ENCODE results near the gene C1QTNF9. TPM values are rescaled to one million over a fixed set of nuclear protein-coding genes. Genes with fewer than 3 reads are reported as not detected.

Gene C1QTNF9
- total and polyA plus RNA-seq, 4 experiments from 2014 or later, result not detected

DNA sequence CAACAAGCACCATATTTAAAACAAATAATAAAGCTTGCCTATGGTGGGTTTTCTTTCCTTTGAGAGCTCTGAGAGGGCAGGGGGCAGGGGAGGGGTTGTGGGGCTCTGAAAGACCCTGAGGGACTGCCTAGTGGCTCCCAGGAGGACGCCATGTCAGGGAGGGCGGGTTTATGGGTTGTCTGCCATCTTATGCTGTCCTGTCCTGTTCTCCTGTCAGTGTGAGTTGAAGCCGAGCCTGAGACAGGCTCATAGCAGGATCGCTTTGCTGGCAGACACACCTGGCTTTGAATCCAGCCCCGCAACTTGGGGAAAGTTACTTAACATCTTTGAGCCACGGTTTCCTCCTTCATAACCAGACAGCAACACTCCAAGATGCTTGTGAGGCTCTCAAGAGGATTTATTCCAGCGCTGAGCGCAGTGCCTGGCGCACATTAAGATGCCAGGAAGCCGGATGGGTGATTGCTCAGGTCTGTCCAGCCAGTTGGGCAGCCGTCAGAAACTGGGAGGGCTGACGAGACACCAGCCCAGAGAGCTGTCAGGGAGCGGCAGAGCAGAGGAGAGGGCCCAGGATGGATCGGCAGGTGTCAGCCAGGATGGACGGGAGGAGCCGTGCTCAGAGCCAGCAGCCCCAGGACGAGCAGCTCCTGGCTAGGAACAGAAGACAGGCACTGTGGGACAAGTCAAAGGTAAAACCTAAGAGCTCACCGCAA is 36.8 kb upstream of the C1QTNF9 start:
- H3K9me3 ChIP-seq (ENCODE audit: control insufficient read depth in 1 of 2, low read length in 2 of 2), result no peaks in the 10 kb centered on the region
- no peaks in the 10 kb centered on the region for H3K36me3 ChIP-seq (ENCODE audit: insufficient read depth, low read length)
- H3K36me3 Mint-ChIP-seq, result peaks cover 4 to 27% of the 10 kb centered on the region in 2 donors
- peaks cover 98% of the 10 kb centered on the region for H3K4me1 ChIP-seq (ENCODE audit: insufficient read depth, low read length)
- ChIA-PET POLR2A (ENCODE audit: partially characterized antibody) (interaction anchor here (0.7 to 35.7 kb wide), 6 partner anchors 5 to 306 kb away, joined by 3 to 1361 read pairs (median 9); partner anchors contain the start of gene SPATA13), CTCF (ENCODE audit: partially characterized antibody) (interaction anchor here (3.5 to 14.2 kb wide), 4 partner anchors 8 to 44 kb away, joined by 17 to 310 read pairs (median 24); no protein-coding TSS in a partner anchor)
- H3K4me3 Mint-ChIP-seq, result peak overlapping the region; percentile 83 to 95 (median 90)
- DNase-seq, result peak in 3 of 5 donors; percentile 18 to 42 (median 31)
- peak overlapping the region; percentile 90 for H3K27ac ChIP-seq (ENCODE audit: low read depth, low read length)
- H3K9me3 Mint-ChIP-seq, result peaks cover 0 to 10% (median 0%) of the 10 kb centered on the region in 8 donors
- peaks cover 72 to 97% (median 83%) of the 10 kb centered on the region in 4 donors for H3K4me1 Mint-ChIP-seq
- H3K27me3 Mint-ChIP-seq, result peaks cover 2% of the 10 kb centered on the region in 2 donors
- H3K27ac Mint-ChIP-seq, result peak overlapping the region; percentile 98 to 100 (median 99)
- no peaks in the 10 kb centered on the region for H3K27me3 ChIP-seq (ENCODE audit: insufficient read depth, low read length)
- intact Hi-C loops (cut with micrococcal nuclease), result loop anchor here (2.0 to 10.0 kb wide), 4 partner anchors 35 to 1030 kb away; partner anchors contain the start of genes C1QTNF9, NUP58 and SPATA13
- H3K4me3 ChIP-seq (ENCODE audit: low read length in 2 of 2), result peak overlapping the region; percentile 48 to 66

DNA sequence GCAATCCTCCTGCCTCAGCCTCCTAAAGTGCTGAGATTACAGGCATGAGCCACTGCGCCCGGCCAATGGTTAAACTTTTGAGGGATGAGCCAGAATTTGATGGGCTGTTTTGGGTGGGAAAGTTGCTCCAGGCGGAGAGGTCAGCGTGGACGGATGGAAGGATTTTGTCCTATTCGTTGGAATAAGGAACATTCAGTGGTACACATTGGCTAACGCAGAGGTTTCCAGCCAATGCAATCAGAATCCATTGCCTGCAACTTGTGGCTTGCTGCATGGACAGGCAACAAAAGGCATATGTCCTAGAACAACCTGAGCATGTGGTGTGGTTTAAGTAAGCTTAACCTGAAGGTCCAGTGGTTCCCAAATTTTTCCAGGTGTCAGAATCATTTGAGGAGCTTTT is 35.5 kb upstream of the C1QTNF9 start:
- Histone ChIP-seq H3K27ac (ENCODE audit: low read depth, low read length) (peak overlapping the region; percentile 90), H3K4me1 (ENCODE audit: insufficient read depth, low read length) (peaks cover 98% of the 10 kb centered on the region), H3K36me3 (ENCODE audit: insufficient read depth, low read length) (no peaks in the 10 kb centered on the region), H3K9me3 (ENCODE audit: control insufficient read depth in 1 of 2, low read length in 2 of 2) (no peaks in the 10 kb centered on the region), H3K4me3 (ENCODE audit: low read length in 2 of 2) (no peak overlapping the region), H3K27me3 (ENCODE audit: insufficient read depth, low read length) (no peaks in the 10 kb centered on the region)
- Mint-ChIP-seq H3K36me3 (peaks cover 5 to 26% of the 10 kb centered on the region in 2 donors), H3K4me1 (peaks cover 69 to 96% (median 81%) of the 10 kb centered on the region in 4 donors), H3K27me3 (peaks cover 2% of the 10 kb centered on the region in 2 donors), H3K27ac (peak overlapping the region; percentile 98 to 100 (median 99)), H3K9me3 (peaks cover 0 to 10% (median 0%) of the 10 kb centered on the region in 8 donors), H3K4me3 (peak overlapping the region in 7 of 8 donors; percentile 55 to 94 (median 75))
- CTCF ChIA-PET (ENCODE audit: partially characterized antibody), result interaction anchor here (3.5 to 14.2 kb wide), 4 partner anchors 9 to 46 kb away, joined by 17 to 310 read pairs (median 24); no protein-coding TSS in a partner anchor
- DNase-seq, result no peak
- intact Hi-C loops (cut with micrococcal nuclease), result loop anchor here (2.0 to 10.0 kb wide), 4 partner anchors 33 to 1028 kb away; partner anchors contain the start of genes C1QTNF9, NUP58 and SPATA13
- POLR2A ChIA-PET (ENCODE audit: partially characterized antibody), result interaction anchor here (0.7 to 35.7 kb wide), 5 partner anchors 14 to 237 kb away, joined by 3 to 1361 read pairs (median 3); no protein-coding TSS in a partner anchor

DNA sequence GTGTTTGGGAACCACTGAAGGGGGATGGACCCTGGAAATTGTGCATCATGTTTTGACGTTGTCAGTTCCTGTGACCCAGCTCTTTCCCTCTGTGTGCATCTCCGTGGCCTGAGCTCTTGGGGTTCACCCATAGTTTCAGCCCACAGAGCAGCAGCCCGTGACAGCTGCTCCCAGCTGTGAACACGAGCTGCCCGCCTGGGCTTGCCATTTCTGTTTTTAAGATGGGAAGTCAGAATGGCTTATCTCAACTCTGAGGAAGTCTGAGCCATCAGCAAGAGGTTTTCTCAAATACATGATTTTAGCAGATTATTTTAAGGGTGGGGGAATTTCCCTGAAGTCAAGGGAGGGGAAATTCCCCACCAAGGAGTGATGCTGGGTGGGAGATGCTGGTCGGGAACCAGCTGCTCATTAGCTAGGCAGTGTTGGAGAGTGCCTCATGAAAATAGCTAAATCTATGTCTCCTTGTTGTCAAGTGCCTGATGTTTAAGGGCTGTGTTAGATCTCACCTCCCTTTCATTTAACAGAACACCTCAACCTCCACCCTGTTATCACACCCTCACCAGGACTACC is 34.8 kb upstream of the C1QTNF9 start:
- no peaks in the 10 kb centered on the region for H3K27me3 ChIP-seq (ENCODE audit: insufficient read depth, low read length)
- H3K27ac Mint-ChIP-seq, result peak overlapping the region; percentile 98 to 100 (median 99)
- ChIA-PET CTCF (ENCODE audit: partially characterized antibody) (interaction anchor here (3.5 to 14.2 kb wide), 4 partner anchors 9 to 46 kb away, joined by 17 to 310 read pairs (median 24); no protein-coding TSS in a partner anchor), POLR2A (ENCODE audit: partially characterized antibody) (interaction anchor here (0.7 to 35.7 kb wide), 5 partner anchors 15 to 236 kb away, joined by 3 to 1361 read pairs (median 3); no protein-coding TSS in a partner anchor)
- peaks cover 7 to 29% of the 10 kb centered on the region in 2 donors for H3K36me3 Mint-ChIP-seq
- peaks cover 2% of the 10 kb centered on the region in 2 donors for H3K27me3 Mint-ChIP-seq
- no peak overlapping the region for H3K4me3 ChIP-seq (ENCODE audit: low read length in 2 of 2)
- intact Hi-C loops (cut with micrococcal nuclease), result loop anchor here (5.0 to 10.0 kb wide), 3 partner anchors 33 to 1028 kb away; partner anchors contain the start of genes C1QTNF9 and NUP58
- peaks cover 98% of the 10 kb centered on the region for H3K4me1 ChIP-seq (ENCODE audit: insufficient read depth, low read length)
- H3K27ac ChIP-seq (ENCODE audit: low read depth, low read length), result peak overlapping the region; percentile 90
- H3K4me1 Mint-ChIP-seq, result peaks cover 70 to 97% (median 82%) of the 10 kb centered on the region in 4 donors
- H3K4me3 Mint-ChIP-seq, result peak overlapping the region in 7 of 8 donors; percentile 65 to 94 (median 78)
- no peaks in the 10 kb centered on the region for H3K36me3 ChIP-seq (ENCODE audit: insufficient read depth, low read length)
- no peaks in the 10 kb centered on the region for H3K9me3 ChIP-seq (ENCODE audit: control insufficient read depth in 1 of 2, low read length in 2 of 2)
- peak; percentile 52 to 91 (median 59) for DNase-seq
- peaks cover 0 to 10% (median 0%) of the 10 kb centered on the region in 8 donors for H3K9me3 Mint-ChIP-seq

DNA sequence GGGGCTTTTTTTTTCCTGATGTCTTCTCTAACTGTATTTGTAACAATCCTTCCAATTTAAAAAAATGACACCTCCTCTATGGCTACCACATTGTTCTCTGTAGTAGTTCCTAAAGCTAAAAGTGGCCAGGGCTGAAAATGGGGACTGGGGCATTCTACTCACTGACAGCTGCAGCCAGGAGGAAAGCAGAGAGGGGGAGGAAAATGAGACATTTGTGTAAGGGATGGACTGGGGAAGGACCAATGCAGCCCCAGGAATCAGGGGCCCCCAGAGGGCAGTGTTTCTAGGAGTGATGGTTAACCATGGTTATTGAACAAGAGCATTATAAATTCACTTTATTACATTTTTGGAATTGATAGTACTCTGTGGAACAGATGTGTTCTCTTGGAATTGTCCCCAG is 34.3 kb upstream of the C1QTNF9 start:
- H3K27me3 ChIP-seq (ENCODE audit: insufficient read depth, low read length), result no peaks in the 10 kb centered on the region
- DNase-seq, result no peak
- POLR2A ChIA-PET (ENCODE audit: partially characterized antibody), result interaction anchor here (1.1 to 35.7 kb wide), 3 partner anchors 15 to 115 kb away, joined by 3 to 1361 read pairs (median 3); no protein-coding TSS in a partner anchor
- Mint-ChIP-seq H3K4me1 (peaks cover 71 to 98% (median 83%) of the 10 kb centered on the region in 4 donors), H3K4me3 (peak overlapping the region; percentile 7 to 94 (median 76)), H3K9me3 (peaks cover 0 to 10% (median 0%) of the 10 kb centered on the region in 8 donors), H3K36me3 (peaks cover 12 to 34% of the 10 kb centered on the region in 2 donors), H3K27ac (peak overlapping the region; percentile 98 to 100 (median 99)), H3K27me3 (peaks cover 2% of the 10 kb centered on the region in 2 donors)
- H3K36me3 ChIP-seq (ENCODE audit: insufficient read depth, low read length), result peaks cover 5% of the 10 kb centered on the region
- peak overlapping the region; percentile 90 for H3K27ac ChIP-seq (ENCODE audit: low read depth, low read length)
- H3K9me3 ChIP-seq (ENCODE audit: control insufficient read depth in 1 of 2, low read length in 2 of 2), result no peaks in the 10 kb centered on the region
- no peak overlapping the region for H3K4me3 ChIP-seq (ENCODE audit: low read length in 2 of 2)
- H3K4me1 ChIP-seq (ENCODE audit: insufficient read depth, low read length), result peaks cover 98% of the 10 kb centered on the region
- CTCF ChIA-PET (ENCODE audit: partially characterized antibody), result interaction anchor here (3.5 to 14.2 kb wide), 4 partner anchors 8 to 47 kb away, joined by 17 to 310 read pairs (median 24); no protein-coding TSS in a partner anchor
- intact Hi-C loops (cut with micrococcal nuclease), result loop anchor here (10.0 kb wide), 1 partner anchor 180 kb away; no protein-coding TSS in a partner anchor

DNA sequence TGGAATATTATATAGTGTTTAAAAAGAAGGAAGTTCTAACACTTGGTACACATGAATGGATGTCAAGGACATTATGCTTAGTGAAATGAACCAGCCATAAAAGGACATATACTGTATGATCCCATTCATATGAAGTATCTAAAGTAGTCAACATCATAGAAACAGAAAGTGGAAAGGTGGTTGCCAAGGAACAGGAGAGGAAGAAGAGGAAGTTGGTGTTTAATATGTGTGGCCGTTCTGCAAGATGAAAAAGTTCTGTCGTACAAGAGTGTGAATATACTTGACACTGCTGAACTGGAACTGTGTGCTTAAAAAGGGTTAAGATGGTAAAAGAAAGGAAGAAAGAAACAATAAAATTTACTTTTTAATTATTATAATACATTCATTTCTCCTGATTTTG is 33.1 kb upstream of the C1QTNF9 start:
- peaks cover 0 to 1% (median 0%) of the 10 kb centered on the region in 8 donors for H3K9me3 Mint-ChIP-seq
- Histone ChIP-seq H3K36me3 (ENCODE audit: insufficient read depth, low read length) (peaks cover 15% of the 10 kb centered on the region), H3K9me3 (ENCODE audit: control insufficient read depth in 1 of 2, low read length in 2 of 2) (no peaks in the 10 kb centered on the region), H3K27me3 (ENCODE audit: insufficient read depth, low read length) (no peaks in the 10 kb centered on the region), H3K4me3 (ENCODE audit: low read length in 2 of 2) (no peak overlapping the region), H3K4me1 (ENCODE audit: insufficient read depth, low read length) (peaks cover 99% of the 10 kb centered on the region), H3K27ac (ENCODE audit: low read depth, low read length) (peak overlapping the region; percentile 90)
- no peaks in the 10 kb centered on the region for H3K27me3 Mint-ChIP-seq
- intact Hi-C loops (cut with micrococcal nuclease), result loop anchor here (10.0 kb wide), 1 partner anchor 178 kb away; no protein-coding TSS in a partner anchor
- DNase-seq, result peak; percentile 47 to 72 (median 59)
- peak overlapping the region in 7 of 8 donors; percentile 34 to 84 (median 61) for H3K4me3 Mint-ChIP-seq
- H3K36me3 Mint-ChIP-seq, result peaks cover 14 to 36% of the 10 kb centered on the region in 2 donors
- peak overlapping the region; percentile 80 to 100 (median 99) for H3K27ac Mint-ChIP-seq
- POLR2A ChIA-PET (ENCODE audit: partially characterized antibody), result interaction anchor here (35.7 kb wide), 1 partner anchor 16 kb away, joined by 1361 read pairs; no protein-coding TSS in a partner anchor
- H3K4me1 Mint-ChIP-seq, result peaks cover 61 to 98% (median 80%) of the 10 kb centered on the region in 4 donors
- CTCF ChIA-PET (ENCODE audit: partially characterized antibody), result interaction anchor here (1.0 to 14.2 kb wide), 2 partner anchors 22 to 47 kb away, joined by 3 to 310 read pairs; no protein-coding TSS in a partner anchor

DNA sequence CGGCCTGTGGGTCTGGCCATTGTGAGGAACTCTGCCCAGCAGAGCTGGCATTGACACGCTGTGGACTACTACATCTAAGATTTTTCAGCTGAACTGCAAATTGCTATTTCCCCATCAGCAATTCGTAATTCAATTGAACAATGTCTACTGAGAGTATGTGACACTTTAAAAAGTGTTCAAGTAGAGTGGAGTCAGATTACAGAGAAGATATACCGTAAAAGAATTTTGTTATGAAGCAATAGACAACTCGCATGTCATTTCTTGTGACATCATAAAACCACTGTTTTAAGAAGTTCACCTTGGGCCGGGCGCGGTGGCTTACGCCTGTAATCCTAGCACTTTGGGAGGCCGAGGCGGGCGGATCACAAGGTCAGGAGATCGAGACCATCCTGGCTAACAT is 32.5 kb upstream of the C1QTNF9 start:
- peaks cover 59 to 95% (median 79%) of the 10 kb centered on the region in 4 donors for H3K4me1 Mint-ChIP-seq
- Histone ChIP-seq H3K27ac (ENCODE audit: low read depth, low read length) (no peak overlapping the region), H3K4me3 (ENCODE audit: low read length in 2 of 2) (no peak overlapping the region), H3K27me3 (ENCODE audit: insufficient read depth, low read length) (no peaks in the 10 kb centered on the region), H3K4me1 (ENCODE audit: insufficient read depth, low read length) (peaks cover 98% of the 10 kb centered on the region), H3K9me3 (ENCODE audit: control insufficient read depth in 1 of 2, low read length in 2 of 2) (no peaks in the 10 kb centered on the region), H3K36me3 (ENCODE audit: insufficient read depth, low read length) (peaks cover 20% of the 10 kb centered on the region)
- H3K4me3 Mint-ChIP-seq, result peak overlapping the region in 5 of 8 donors; percentile 4 to 84 (median 12)
- intact Hi-C loops (cut with micrococcal nuclease), result loop anchor here (10.0 kb wide), 1 partner anchor 178 kb away; no protein-coding TSS in a partner anchor
- CTCF ChIA-PET (ENCODE audit: partially characterized antibody), result interaction anchor here (1.0 to 14.2 kb wide), 2 partner anchors 22 to 48 kb away, joined by 3 to 310 read pairs; no protein-coding TSS in a partner anchor
- POLR2A ChIA-PET (ENCODE audit: partially characterized antibody), result interaction anchor here (35.7 kb wide), 1 partner anchor 17 kb away, joined by 1361 read pairs; no protein-coding TSS in a partner anchor
- H3K27me3 Mint-ChIP-seq, result no peaks in the 10 kb centered on the region
- no peaks in the 10 kb centered on the region for H3K9me3 Mint-ChIP-seq
- peaks cover 17 to 35% of the 10 kb centered on the region in 2 donors for H3K36me3 Mint-ChIP-seq
- peak overlapping the region; percentile 45 to 100 (median 98) for H3K27ac Mint-ChIP-seq
- DNase-seq, result no peak
